IPS DF 6.9 (cell line): ENCODE data around the gene TMEM43.

Source experiments
- DNase-seq: peaks from one replicate; pipeline ENCODE4 v3.0.0-alpha.2; 2013; ENCODE audit warnings: low read depth, low spot score
- H3K27ac ChIP-seq: one replicate; pipeline ENCODE4 v1.5.1; 2013; ENCODE audit warnings: low read length, control low read depth
- H3K27me3 ChIP-seq: 2 replicates; pipeline ENCODE4 v1.6.1; 2013; ENCODE audit warnings: mild to moderate bottlenecking, low read length; ENCODE audit not compliant: control insufficient read depth, insufficient read depth
- H3K36me3 ChIP-seq: 2 replicates; pipeline ENCODE4 v1.6.1; 2013; ENCODE audit warnings: low read length; ENCODE audit not compliant: control insufficient read depth, insufficient read depth
- H3K4me1 ChIP-seq: 2 replicates; pipeline ENCODE4 v1.6.1; 2013; ENCODE audit warnings: low read length; ENCODE audit not compliant: control insufficient read depth, insufficient read depth
- H3K4me3 ChIP-seq: 2 replicates; pipeline ENCODE4 v1.5.1; 2013; ENCODE audit warnings: mild to moderate bottlenecking, low read length
- H3K9me3 ChIP-seq: 2 replicates; pipeline ENCODE4 v1.6.1; 2013; ENCODE audit warnings: low read length, inconsistent platforms; ENCODE audit not compliant: control insufficient read depth, insufficient read depth
- WGBS: extraction: QIAGEN DNeasy Blood & Tissue Kit; methylation state at CpG from one replicate; pipeline ENCODE4 v1.1.7; 2013; ENCODE audit warnings: mixed read lengths, missing lambda C conversion rate; ENCODE audit not compliant: insufficient read length, insufficient coverage; 5-methylcytosine and 5-hydroxymethylcytosine counted together

Gene TMEM43

GRCh38 chr3:14145236-14145635 lies 20.4 kb downstream of the TMEM43 start:
- no peak for DNase-seq
- no peak overlapping the region for H3K4me3 ChIP-seq
- H3K36me3 ChIP-seq = peaks cover 13% of the 10 kb centered on the region; the same call in 1 of the 2 replicates
- no peaks in the 10 kb centered on the region; the same call in 1 of the 2 replicates for H3K4me1 ChIP-seq
- H3K9me3 ChIP-seq = no peaks in the 10 kb centered on the region
- H3K27me3 ChIP-seq = no peaks in the 10 kb centered on the region
- 100% methylated on average over 1 of the region's 9 CpGs for WGBS
- H3K27ac ChIP-seq = no peak overlapping the region

GRCh38 chr3:14145670-14146380 lies 21.0 kb downstream of the TMEM43 start:
- H3K36me3 ChIP-seq = peaks cover 13% of the 10 kb centered on the region; the same call in 1 of the 2 replicates
- no peaks in the 10 kb centered on the region for H3K27me3 ChIP-seq
- H3K9me3 ChIP-seq = no peaks in the 10 kb centered on the region
- H3K27ac ChIP-seq = no peak overlapping the region
- WGBS = no CpG with 5 or more reads among the region's 10 CpGs
- H3K4me1 ChIP-seq = no peaks in the 10 kb centered on the region; the same call in 1 of the 2 replicates
- no peak for DNase-seq
- H3K4me3 ChIP-seq = no peak overlapping the region

- H3K36me3 ChIP-seq = peaks cover 13% of the 10 kb centered on the region; the same call in 1 of the 2 replicates
- H3K4me1 ChIP-seq = no peaks in the 10 kb centered on the region; the same call in 1 of the 2 replicates
- no CpG with 5 or more reads among the region's 10 CpGs for WGBS
Measured at GRCh38 chr3:14146381-14147065, 21.7 kb downstream of the TMEM43 start.

GRCh38 chr3:14147066-14147435 lies 22.2 kb downstream of the TMEM43 start:
- H3K27ac ChIP-seq = no peak overlapping the region

More at GRCh38 chr3:14146381-14147065, 21.7 kb downstream of the TMEM43 start:
- DNase-seq = no peak
- Histone ChIP-seq H3K9me3 (no peaks in the 10 kb centered on the region), H3K27me3 (no peaks in the 10 kb centered on the region), H3K27ac (no peak overlapping the region), H3K4me3 (no peak overlapping the region)

DNA sequence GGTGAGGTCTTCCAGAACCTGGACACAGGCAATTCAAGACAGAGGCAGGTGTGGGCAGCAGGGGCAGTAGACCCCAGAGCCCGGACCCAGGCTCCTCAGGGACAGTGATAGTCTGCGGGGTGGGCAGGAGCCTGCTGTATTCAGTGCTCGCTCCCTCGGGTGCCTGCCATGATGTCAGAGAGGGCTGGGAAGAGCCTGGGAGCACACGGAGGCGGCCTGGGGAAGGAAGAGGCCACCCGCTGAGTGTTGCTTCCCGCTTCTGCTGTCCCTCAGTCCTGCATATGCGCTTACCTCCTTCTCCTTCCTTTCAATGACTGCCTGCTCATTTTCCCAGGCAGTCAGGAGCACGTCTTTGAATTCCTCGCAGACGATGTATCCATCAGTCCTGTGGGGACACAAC lies 22.8 kb downstream of the TMEM43 start:
- no peak overlapping the region for H3K4me3 ChIP-seq
- no peak for DNase-seq
- H3K4me1 ChIP-seq = no peaks in the 10 kb centered on the region; the same call in 1 of the 2 replicates
- H3K36me3 ChIP-seq = peaks cover 16% of the 10 kb centered on the region
- no peak overlapping the region for H3K27ac ChIP-seq
- no peaks in the 10 kb centered on the region for H3K9me3 ChIP-seq
- no peaks in the 10 kb centered on the region for H3K27me3 ChIP-seq
- no CpG with 5 or more reads among the region's 12 CpGs for WGBS

More at GRCh38 chr3:14147066-14147435, 22.2 kb downstream of the TMEM43 start:
- Histone ChIP-seq H3K27me3 (no peaks in the 10 kb centered on the region), H3K36me3 (peaks cover 10% of the 10 kb centered on the region; the same call in 1 of the 2 replicates), H3K4me3 (no peak overlapping the region), H3K4me1 (no peaks in the 10 kb centered on the region; the same call in 1 of the 2 replicates), H3K9me3 (no peaks in the 10 kb centered on the region)
- no CpG with 5 or more reads among the region's 5 CpGs for WGBS
- no peak for DNase-seq

GRCh38 chr3:14148041-14148985 lies 23.5 kb downstream of the TMEM43 start:
- DNase-seq = no peak
- Histone ChIP-seq H3K9me3 (no peaks in the 10 kb centered on the region), H3K4me1 (no peaks in the 10 kb centered on the region; the same call in 1 of the 2 replicates), H3K4me3 (no peak overlapping the region), H3K27me3 (no peaks in the 10 kb centered on the region), H3K36me3 (peaks cover 16% of the 10 kb centered on the region), H3K27ac (no peak overlapping the region)
- WGBS = no CpG with 5 or more reads among the region's 28 CpGs

- Histone ChIP-seq H3K36me3 (peaks cover 22% of the 10 kb centered on the region), H3K27ac (no peak overlapping the region), H3K27me3 (no peaks in the 10 kb centered on the region), H3K4me3 (no peak overlapping the region), H3K9me3 (no peaks in the 10 kb centered on the region), H3K4me1 (no peaks in the 10 kb centered on the region)
- no peak for DNase-seq
- no CpG with 5 or more reads among the region's 9 CpGs for WGBS
Measured at GRCh38 chr3:14150078-14150477, 25.2 kb downstream of the TMEM43 start.

GRCh38 chr3:14150491-14151230 lies 25.8 kb downstream of the TMEM43 start:
- H3K4me3 ChIP-seq = no peak overlapping the region
- no peaks in the 10 kb centered on the region for H3K27me3 ChIP-seq
- H3K4me1 ChIP-seq = no peaks in the 10 kb centered on the region
- WGBS = no CpG with 5 or more reads among the region's 9 CpGs
- DNase-seq = no peak
- no peak overlapping the region for H3K27ac ChIP-seq
- H3K36me3 ChIP-seq = peaks cover 22% of the 10 kb centered on the region
- H3K9me3 ChIP-seq = no peaks in the 10 kb centered on the region

DNA sequence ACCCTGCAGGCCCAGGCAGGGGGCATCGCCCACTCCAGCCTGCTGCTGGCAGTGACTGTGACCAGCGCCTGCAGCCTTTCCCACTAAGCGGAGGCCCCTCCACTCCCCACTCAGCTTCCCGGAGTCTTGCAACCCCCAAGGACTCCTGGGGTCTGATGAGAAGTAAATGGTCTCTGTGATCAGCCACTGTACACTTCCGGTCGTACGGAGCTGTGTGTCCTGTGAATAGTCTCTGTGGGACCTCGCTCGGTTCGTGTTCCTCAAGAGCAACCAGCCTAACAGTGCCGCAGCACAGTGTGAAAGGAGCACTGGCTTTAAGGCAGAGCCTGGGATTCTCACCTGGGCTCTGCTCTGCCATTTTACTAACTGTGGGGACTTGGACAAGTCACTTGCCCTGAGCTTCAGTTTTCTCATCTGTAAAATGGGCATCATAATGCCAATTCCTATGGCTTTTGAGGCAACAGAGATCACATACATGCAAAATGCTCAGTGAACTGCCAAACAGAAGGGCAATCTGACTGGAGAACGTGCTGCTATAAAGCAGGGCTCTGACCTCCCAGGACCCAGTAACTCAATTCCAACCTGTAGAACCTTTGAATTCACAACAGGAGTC lies 26.7 kb downstream of the TMEM43 start:
- H3K36me3 ChIP-seq = peaks cover 22% of the 10 kb centered on the region
- no peaks in the 10 kb centered on the region for H3K9me3 ChIP-seq
- no CpG with 5 or more reads among the region's 12 CpGs for WGBS
- no peak overlapping the region for H3K27ac ChIP-seq
- H3K4me1 ChIP-seq = no peaks in the 10 kb centered on the region
- H3K27me3 ChIP-seq = no peaks in the 10 kb centered on the region
- no peak overlapping the region for H3K4me3 ChIP-seq
- DNase-seq = no peak
